Stimulated activated CD4-positive, alpha-beta T cell treated with anti-CD3 and anti-CD28 coated beads, Interleukin-15, amount 100 ng/mL, for 1 hour (primary cell): ENCODE results near the gene FARS2.

ENCODE experiments used
- DNase-seq, 2 donors: peaks; one replicate each; pipeline ENCODE4 v3.0.0-alpha.2; 2020; ENCODE audit warnings: low read depth in 1 of 2, low spot score in 1 of 2

Gene FARS2

GRCh38 chr6:5366941-5367340, 105.6 kb downstream of the FARS2 start:
- DNase-seq, result no peak

DNA sequence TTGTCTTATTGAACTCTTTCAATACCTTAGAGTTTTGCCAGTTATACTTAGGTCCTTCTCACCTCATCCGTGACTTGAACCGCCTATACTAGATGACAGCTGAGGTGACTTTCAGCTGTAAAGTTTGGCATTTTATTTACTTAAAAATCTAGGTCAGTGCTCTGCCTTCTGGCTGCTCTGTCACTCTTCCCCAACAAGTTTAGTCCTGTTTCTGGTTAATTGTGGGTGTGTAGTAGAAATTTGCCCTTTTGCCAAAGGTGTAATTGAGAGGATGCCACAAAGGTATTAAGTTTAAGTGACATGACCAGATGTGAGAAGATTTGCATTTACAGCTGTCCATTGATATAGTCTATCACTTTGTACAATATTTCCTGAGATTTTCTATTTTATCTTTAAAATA, 106.2 kb downstream of the FARS2 start:
- DNase-seq, result no peak

DNA sequence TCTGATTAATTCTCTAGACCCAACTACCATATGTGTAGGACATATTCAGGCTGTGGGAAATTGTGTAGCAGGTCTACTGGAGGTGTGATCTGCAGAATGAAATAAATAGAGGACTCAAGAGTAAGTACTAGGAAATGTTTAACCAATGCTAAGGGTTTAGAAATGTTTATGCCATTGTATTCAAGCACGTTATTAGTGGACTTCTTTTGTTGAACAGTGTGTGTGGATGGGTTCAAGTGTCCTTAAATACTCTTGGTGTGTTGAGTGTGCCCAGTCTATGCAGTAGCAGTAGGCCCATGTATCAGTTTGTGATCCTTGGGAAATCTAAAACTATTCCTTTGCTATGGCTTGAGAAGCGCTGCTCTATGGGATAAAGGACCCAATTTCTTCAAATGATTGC, 112.1 kb downstream of the FARS2 start:
- no peak for DNase-seq

DNA sequence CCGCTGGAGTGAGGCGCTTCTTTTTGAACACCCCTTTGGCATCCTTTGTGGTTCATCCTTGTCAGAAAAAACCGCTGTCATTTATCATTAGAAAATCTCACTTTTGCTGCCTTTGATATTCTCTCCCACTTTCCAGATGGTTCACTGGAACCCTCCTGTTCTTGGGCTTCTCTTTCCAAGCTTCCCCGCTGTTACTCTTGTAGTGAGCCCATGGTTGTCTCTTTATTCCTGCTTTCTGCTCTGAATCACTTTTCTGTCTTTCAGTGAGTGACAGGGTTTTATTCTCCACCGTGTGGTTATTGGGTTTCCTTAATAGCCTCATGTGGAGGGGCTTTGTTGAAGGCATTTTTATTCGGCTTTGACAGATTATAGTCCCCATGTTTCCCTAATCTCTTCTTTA, 117.0 kb downstream of the FARS2 start:
- no peak for DNase-seq

- DNase-seq, result no peak
These were observed 118.4 kb downstream of the FARS2 start for GRCh38 chr6:5379647-5380242.

GRCh38 chr6:5383856-5384255, 122.5 kb downstream of the FARS2 start:
- no peak for DNase-seq

DNA sequence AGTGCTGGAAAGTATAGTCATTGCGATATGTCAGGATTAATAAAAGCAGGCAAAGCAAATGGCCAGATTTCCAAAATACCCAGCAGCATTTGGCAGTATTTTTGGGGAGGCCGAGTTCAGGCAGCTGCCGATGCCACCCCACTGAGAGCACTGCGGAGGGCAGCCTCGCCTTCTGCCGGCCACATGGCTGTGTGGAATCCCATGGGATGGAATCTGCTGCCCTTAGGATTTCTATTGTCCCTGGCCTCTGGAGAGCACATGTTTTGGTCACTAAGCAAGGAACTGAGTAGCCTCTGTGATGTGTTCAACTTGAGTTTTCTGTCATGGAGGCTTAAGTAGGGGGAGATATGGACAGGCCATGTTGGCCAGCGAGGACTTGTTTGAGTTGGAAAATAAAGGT, 123.0 kb downstream of the FARS2 start:
- DNase-seq, result no peak

- DNase-seq, result no peak
These were observed 127.0 kb downstream of the FARS2 start for GRCh38 chr6:5388326-5388725.

GRCh38 chr6:5389086-5389745, 127.9 kb downstream of the FARS2 start:
- DNase-seq, result no peak

- DNase-seq, result no peak
These were observed 128.9 kb downstream of the FARS2 start for GRCh38 chr6:5390177-5390576.

GRCh38 chr6:5394280-5394679, 133.0 kb downstream of the FARS2 start:
- no peak for DNase-seq

DNA sequence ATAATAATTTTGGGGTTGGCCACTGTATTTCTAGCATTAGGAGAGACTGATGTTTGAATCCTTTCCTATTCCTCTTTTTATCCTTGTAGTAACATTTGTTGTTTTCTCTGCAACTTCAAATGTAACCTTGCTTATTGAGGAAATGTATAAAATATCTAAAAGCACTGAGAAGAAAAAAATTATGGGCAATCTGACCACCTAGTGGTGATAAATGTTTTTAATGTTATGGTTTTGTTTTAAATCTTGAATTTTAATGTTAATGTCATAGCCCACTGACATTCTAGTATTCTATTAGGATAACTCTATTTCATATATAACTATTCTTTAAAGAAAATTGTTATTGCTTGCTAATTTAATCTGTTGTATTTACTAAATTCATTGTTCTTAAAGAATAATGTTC, 134.4 kb downstream of the FARS2 start:
- no peak for DNase-seq

- no peak for DNase-seq
These were observed 137.2 kb downstream of the FARS2 start for GRCh38 chr6:5398530-5398929.

DNA sequence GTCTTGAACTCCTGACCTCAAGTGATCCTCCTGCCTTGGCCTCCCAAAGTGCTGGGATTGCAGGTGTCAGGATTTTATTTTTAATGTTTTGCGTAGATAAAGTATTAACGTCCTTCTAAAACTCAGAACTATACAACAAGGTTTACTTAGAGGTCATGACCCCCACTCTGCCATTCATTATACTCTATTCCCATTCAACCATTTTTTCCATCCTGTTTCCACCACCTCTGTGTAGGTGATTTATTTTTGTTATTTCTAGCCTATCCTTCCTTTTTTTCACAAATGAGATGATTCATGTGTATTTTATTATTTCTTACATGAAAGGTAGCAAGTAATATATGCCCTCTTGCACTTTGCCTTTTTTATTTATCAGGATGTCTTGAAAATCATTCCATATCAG, 138.1 kb downstream of the FARS2 start:
- DNase-seq, result no peak

GRCh38 chr6:5401845-5402738, 140.8 kb downstream of the FARS2 start:
- DNase-seq, result no peak

DNA sequence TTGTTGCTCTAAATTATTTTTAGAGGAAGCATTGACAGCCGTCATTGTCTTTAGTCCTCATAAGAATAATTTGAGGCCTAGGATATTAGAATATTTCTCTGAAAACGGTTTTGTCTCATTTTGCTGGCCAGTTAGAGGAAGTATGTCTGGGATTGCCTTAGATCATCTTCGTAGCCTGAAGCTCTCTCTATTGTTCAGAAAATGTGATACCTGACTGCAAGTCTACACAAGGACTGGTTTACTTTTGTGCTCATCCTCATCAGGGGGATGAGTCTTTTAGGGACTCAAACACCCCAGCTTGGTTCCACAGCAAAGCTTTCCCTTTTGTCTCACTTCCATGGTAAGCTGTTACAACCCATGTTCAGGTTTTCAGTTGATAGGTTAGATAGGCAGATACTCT, 141.8 kb downstream of the FARS2 start:
- no peak for DNase-seq

DNA sequence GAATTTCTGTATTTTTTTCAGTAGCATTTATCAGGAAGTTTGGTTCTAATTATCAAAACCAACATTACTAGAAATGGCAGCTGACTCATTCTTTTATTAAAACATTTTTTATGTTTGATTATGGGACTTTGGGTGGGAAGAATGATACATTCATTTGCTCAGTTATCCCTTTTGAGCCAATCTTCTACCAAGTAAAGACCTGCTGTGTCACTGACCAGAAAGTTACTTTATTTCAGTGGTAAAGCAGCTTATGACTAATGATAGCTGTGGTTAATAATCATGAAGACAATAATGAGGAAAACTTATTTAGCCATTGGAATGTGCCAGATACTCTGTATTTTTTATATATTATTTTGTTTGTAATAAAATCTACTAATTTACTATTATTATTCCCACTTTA, 142.3 kb downstream of the FARS2 start:
- DNase-seq, result no peak

- no peak for DNase-seq
These were observed 144.7 kb downstream of the FARS2 start for GRCh38 chr6:5405976-5406375.

DNA sequence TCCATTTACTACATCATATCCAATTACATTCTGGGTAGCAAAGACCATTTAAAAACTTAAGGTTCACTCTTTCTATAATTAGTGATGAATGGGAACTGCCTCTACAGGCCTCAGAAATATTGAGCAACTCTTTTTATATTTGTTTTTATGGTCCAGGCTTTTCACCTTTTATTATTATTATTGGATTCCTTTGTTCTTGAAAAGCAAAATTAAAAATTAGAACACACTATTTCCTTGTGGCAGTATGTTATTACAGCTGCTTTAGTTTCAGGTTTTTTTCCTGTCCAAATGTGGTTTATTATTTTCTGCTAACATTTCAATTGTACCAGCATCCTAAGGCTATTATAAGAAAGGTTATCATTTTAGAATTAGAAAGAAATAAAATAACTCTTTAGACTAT, 150.1 kb downstream of the FARS2 start:
- DNase-seq, result no peak

GRCh38 chr6:5412017-5412416, 150.7 kb downstream of the FARS2 start:
- DNase-seq, result no peak

DNA sequence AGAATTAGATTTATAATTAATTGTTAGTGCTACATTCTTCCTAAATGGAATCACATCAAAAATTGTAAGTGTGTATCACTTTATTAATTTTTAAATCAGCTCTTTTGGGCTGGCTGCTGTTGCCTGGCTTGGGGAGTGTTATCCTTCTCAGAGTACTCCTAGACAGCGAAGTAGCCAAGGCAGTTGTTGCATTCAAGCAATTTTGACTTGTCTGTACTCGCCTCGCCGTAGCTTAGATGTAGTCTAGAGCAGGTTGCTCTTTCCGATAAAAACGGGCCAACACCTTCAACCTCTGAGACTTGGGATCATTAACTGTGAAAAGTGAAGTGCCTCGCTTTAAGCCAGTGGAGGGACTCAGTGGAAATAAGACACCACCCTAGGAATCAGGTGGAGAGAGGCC, 151.3 kb downstream of the FARS2 start:
- DNase-seq, result no peak

- DNase-seq, result no peak
These were observed 154.9 kb downstream of the FARS2 start for GRCh38 chr6:5416250-5416649.
